Measurements from ENCODE around the gene MTOR. TPM values are rescaled to one million over a fixed set of nuclear protein-coding genes. Genes with fewer than 3 reads are reported as not detected.
"Not testable (repeated sequence)": the region's sequence is repeated elsewhere in the genome, so short reads cannot be mapped to it uniquely, and the experiment has no call there.

The MTOR gene
- total and polyA plus RNA-seq, 2 donors = 21.0 to 26.5 TPM

DNA sequence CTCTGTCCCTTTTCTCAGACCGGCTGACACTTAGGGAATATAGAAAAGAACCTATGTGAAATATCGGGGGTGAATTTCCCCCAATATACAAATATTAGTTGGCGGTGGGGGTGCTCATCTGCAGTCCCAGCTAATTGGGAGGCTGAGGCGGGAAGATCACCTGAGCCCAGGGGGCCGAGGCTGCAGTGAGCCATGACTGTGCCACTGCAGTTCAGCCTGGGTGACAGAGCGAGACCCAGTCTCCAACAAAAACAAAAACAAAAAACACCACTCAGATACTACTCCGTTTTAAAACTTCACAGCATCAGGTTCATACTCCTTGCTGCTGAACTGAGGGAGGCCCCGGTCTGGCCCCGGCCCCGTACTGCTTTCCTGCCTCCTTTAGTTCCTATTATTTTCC, 156.8 kb downstream of the MTOR start:
- H3K36me3 ChIP-seq (ENCODE audit: insufficient read depth) = peaks cover 6% of the 10 kb centered on the region
- H3K4me1 ChIP-seq (ENCODE audit: insufficient read depth) = no peaks in the 10 kb centered on the region
- H3K4me3 ChIP-seq (ENCODE audit: low read depth, low read length) = no peak overlapping the region
- no peak overlapping the region for H3K27ac ChIP-seq (ENCODE audit: low read depth)
- 94% methylated on average over 10 of the region's 10 CpGs for WGBS
- DNase-seq (ENCODE audit: extremely low spot score) = no peak

DNA sequence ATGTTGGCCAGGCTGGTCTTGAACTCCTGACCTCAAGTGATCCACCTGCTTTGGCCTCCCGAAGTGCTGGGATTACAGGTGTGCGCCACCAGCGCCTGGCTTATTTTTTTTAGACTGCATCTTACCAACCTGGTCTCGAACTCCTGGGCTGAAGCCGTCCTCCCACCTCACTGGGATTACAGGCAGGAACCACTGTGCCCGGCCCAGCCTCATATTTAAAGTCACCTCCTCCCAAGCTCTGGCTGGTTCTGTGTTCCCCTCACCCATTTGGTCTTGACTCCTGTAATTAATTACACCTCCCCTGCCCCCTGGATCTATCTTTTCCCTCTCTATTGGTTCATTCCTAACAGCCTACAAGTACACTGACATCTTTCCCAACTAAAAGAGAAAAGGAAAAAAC, 161.0 kb downstream of the MTOR start:
- Histone ChIP-seq H3K4me1 (ENCODE audit: insufficient read depth) (no peaks in the 10 kb centered on the region), H3K4me3 (ENCODE audit: low read depth, low read length) (no peak overlapping the region), H3K36me3 (ENCODE audit: insufficient read depth) (peaks cover 2% of the 10 kb centered on the region), H3K27ac (ENCODE audit: low read depth) (no peak overlapping the region)
- DNase-seq (ENCODE audit: extremely low spot score) = no peak
- WGBS = 91% methylated on average over 6 of the region's 6 CpGs

DNA sequence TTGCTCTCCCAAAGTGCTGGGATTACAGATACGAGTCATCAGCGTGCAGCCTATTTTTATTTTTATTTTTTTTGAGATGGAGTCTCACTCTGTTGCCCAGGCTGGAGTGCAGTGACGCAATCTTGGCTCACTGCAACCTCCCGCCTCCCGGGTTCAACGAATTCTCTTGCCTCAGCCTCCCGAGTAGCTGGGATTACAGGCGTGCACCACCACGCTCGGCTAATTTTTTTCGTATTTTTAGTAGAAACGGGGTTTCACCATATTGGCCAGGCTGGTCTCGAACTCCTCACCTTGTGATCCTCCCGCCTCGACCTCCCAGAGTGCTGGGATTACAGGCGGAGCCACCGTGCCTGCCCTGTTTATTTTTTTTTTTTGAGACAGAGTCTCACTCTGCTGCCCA, 161.5 kb downstream of the MTOR start:
- WGBS = 97% methylated on average over 17 of the region's 17 CpGs
- H3K4me1 ChIP-seq (ENCODE audit: insufficient read depth); H3K4me3 ChIP-seq (ENCODE audit: low read depth, low read length); DNase-seq (ENCODE audit: extremely low spot score); H3K27ac ChIP-seq (ENCODE audit: low read depth); H3K36me3 ChIP-seq (ENCODE audit: insufficient read depth): not testable (repeated sequence)

DNA sequence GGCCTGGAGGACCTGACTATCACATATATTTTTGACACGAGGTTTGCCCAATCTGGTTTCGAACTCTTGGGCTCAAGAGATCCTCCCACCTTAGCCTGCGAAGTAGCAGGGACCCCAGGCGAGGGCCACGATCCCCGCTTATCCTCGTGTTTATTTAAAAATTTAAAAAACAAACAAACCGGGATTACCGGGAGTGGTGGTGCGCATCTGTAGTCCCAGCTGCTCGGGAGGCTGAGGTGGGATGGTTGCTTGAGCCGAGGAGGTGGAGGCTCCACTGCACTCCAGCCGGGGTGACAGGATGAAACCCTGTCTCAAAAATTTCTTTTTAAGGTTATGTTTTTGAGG, 162.2 kb downstream of the MTOR start:
- DNase-seq (ENCODE audit: extremely low spot score) = no peak
- no peak overlapping the region for H3K27ac ChIP-seq (ENCODE audit: low read depth)
- 33% methylated on average over 13 of the region's 13 CpGs for WGBS
- H3K4me1 ChIP-seq (ENCODE audit: insufficient read depth) = no peaks in the 10 kb centered on the region
- peak overlapping the region; percentile 92 for H3K4me3 ChIP-seq (ENCODE audit: low read depth, low read length)
- peaks cover 2% of the 10 kb centered on the region for H3K36me3 ChIP-seq (ENCODE audit: insufficient read depth)

DNA sequence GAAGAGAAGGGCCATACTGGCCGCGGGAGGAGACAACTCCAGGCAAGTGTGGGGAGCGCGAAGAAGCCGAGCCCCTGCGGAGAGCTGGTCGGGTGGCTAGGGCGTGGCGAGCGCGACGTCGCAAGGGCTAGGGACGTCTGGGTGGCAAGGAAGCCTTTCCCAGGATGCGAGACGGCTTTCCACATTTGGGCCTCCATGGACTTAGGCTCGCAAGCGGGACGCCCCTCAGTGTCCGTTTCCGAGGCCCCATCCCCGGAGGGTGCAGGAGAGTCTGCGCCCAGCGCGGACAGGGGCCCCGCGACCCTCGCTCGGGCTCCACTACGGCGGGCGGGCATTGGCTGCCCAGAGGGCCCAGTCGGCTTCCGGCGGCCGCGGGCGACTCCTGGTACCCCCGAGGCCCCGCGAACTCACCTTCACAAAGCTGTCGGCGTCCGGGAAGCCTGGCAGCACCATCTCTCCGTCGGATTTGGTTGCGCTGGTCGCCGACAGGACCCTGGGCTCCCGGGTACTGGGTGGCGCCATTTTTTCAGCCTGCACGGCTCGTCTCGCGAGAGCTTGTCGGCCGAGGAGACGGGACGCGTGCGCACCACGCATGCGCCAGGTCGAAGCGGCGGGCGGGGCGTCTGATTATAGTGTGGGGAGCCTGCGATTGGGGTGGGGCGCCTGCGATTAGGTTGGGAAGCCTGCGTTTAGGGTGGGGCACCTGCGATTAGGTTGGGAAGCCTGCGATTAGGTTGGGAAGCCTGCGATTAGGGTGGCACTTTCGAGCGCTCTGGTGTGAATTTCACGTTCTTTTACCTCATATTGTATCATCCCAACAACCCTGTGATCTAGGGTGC, 162.8 kb downstream of the MTOR start, which contains the start of gene EXOSC10:
EXOSC10 (minus strand) TSS at position 560 of the 839 bp plus-strand sequence; CDS start at position 522, 38 bp downstream.
- peak; percentile 63 for DNase-seq (ENCODE audit: extremely low spot score)
- H3K36me3 ChIP-seq (ENCODE audit: insufficient read depth) = peaks cover 2% of the 10 kb centered on the region
- under 1% methylated on average over 78 of the region's 78 CpGs for WGBS
- H3K4me3 ChIP-seq (ENCODE audit: low read depth, low read length) = peak within 1 kb of the TSS; percentile 92
- H3K27ac ChIP-seq (ENCODE audit: low read depth) = peak within 1 kb of the TSS; percentile 73
- no peaks in the 10 kb centered on the region for H3K4me1 ChIP-seq (ENCODE audit: insufficient read depth)

DNA sequence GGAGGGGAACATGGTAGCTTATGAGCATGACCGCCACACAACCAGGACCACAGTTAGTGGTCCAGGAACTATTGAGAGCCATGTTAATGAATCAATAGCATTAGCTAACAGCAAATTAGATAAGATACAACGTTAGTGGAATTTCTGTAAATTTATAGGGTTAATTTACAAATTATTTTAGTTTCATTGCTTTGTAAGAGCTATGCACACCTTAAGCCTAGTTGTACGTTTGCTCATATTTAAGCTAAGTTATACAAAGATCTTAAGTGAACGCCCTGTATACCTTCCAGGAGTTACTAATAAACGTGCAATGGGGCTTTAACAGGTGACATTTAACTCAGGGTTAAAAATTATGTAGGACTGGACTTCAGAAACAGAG, 163.4 kb downstream of the MTOR start:
- WGBS = 14% methylated on average over 5 of the region's 5 CpGs
- no peak for DNase-seq (ENCODE audit: extremely low spot score)
- Histone ChIP-seq H3K4me3 (ENCODE audit: low read depth, low read length) (peak overlapping the region; percentile 92), H3K27ac (ENCODE audit: low read depth) (no peak overlapping the region), H3K4me1 (ENCODE audit: insufficient read depth) (no peaks in the 10 kb centered on the region), H3K36me3 (ENCODE audit: insufficient read depth) (peaks cover 2% of the 10 kb centered on the region)

DNA sequence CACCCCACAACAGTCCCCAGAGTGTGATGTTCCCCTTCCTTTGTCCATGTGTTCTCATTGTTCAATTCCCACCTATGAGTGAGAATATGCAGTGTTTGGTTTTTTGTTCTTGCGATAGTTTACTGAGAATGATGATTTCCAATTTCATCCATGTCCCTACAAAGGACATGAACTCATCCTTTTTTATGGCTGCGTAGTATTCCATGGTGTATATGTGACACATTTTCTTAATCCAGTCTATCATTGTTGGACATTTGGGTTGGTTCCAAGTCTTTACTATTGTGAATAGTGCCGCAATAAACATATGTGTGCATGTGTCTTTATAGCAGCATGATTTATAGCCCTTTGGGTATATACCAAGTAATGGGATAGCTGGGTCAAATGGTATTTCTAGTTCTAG, 178.6 kb downstream of the MTOR start:
- DNase-seq (ENCODE audit: extremely low spot score); H3K4me3 ChIP-seq (ENCODE audit: low read depth, low read length); H3K4me1 ChIP-seq (ENCODE audit: insufficient read depth); H3K27ac ChIP-seq (ENCODE audit: low read depth); H3K36me3 ChIP-seq (ENCODE audit: insufficient read depth): not testable (repeated sequence)
- WGBS = 90% methylated on average over 2 of the region's 3 CpGs

DNA sequence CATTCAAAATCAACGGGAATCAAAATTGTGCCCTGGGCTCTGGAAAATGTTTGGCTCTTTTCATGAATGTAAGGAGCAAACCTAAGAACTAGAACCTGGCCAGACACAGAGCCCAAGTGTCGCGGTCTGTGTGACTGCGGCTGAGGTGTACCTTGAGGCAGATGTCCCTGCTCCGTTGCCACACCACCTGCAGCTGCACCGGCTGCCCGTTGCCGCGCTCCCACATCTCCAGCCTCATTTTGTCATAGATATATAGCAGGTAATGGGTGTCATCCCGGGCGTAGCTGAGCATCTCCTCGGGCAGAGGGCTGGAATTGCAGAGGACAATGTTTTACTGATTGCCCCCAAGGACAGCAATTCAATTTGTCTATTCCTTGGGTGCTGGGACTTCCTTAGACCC, 181.4 kb downstream of the MTOR start:
- no peaks in the 10 kb centered on the region for H3K4me1 ChIP-seq (ENCODE audit: insufficient read depth)
- DNase-seq (ENCODE audit: extremely low spot score) = no peak
- peaks cover 5% of the 10 kb centered on the region for H3K36me3 ChIP-seq (ENCODE audit: insufficient read depth)
- no peak overlapping the region for H3K4me3 ChIP-seq (ENCODE audit: low read depth, low read length)
- H3K27ac ChIP-seq (ENCODE audit: low read depth) = no peak overlapping the region
- 87% methylated on average over 12 of the region's 12 CpGs for WGBS

DNA sequence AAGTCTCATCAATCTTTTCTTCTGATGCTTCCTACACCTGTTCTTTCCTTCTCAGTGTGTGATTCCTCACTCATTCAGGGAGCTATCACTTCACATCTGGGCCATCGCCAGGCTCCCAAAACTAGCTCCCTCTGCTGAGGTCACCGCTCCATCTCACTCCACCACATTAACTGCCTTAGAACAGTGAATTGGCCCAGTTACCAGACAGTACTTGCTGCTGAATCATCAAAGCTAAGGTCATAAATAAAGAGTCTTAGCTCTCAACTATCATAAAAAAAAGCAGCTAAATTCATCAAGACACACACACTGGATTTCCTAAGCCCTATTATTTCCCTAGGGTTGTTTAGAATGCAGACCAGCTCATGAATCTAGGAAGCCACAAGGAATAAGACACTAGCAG, 183.7 kb downstream of the MTOR start:
- WGBS = 93% methylated on average over 2 of the region's 2 CpGs

DNA sequence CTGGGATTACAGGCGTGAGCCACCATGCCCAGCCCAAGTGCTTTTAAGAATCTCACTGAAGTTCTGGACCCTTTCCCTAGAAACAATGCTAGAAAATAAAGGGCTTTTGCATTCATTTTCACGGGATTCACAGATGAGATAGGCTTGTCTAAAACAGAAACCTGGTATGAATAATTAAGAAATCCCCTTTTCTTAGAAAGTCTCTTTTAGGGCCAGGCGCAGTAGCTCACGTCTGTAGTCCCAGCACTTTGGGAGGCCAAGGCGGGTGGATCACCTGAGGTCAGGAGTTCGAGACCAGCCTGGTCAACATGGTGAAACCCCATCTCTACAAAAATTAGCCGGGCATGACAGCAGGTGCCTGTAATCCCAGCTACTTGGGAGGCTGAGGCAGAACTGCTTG, 189.0 kb downstream of the MTOR start:
- 92% methylated on average over 7 of the region's 7 CpGs for WGBS
- not testable (repeated sequence) for H3K4me3 ChIP-seq (ENCODE audit: low read depth, low read length); H3K4me1 ChIP-seq (ENCODE audit: insufficient read depth); DNase-seq (ENCODE audit: extremely low spot score); H3K27ac ChIP-seq (ENCODE audit: low read depth)
- H3K36me3 ChIP-seq (ENCODE audit: insufficient read depth) = peaks cover 15% of the 10 kb centered on the region

More for the DNA sequence above, 183.7 kb downstream of the MTOR start:
- Histone ChIP-seq H3K4me3 (ENCODE audit: low read depth, low read length) (no peak overlapping the region), H3K27ac (ENCODE audit: low read depth) (no peak overlapping the region), H3K4me1 (ENCODE audit: insufficient read depth) (no peaks in the 10 kb centered on the region), H3K36me3 (ENCODE audit: insufficient read depth) (peaks cover 7% of the 10 kb centered on the region)
- DNase-seq (ENCODE audit: extremely low spot score) = no peak

DNA sequence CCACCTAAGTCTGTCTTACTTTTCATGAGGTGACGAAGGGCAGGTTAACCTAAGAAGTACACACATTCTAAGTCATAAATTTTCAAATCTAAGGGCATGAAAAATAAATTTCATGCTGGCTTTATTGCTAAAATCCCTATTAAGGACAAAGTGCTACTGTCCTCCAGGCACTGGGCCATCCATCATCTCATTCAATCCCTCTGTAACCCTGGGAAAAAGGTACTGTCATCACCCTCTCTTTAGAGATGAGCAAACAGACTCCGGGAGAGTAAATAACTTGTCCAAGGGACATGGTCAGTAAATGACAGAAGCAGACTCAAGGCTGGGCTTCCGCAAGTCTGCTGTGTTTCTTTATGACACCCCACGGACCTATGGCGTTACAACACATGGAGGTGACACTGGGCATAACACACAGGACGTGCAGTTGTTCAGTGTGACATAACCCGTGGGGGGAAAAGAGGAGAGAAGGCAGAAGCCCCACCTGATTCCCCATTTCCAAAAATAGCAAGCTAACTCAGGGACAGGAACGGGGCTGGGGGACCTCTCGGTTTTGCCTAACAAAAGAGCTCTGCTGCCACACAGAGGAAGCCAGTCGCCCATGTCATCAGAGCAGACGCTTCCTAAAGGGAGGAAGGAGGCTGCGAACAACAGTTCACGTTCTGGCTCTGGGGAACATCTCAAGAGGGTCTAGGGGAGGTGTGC, 190.0 kb downstream of the MTOR start:
- H3K27ac ChIP-seq (ENCODE audit: low read depth) = no peak overlapping the region
- 76% methylated on average over 13 of the region's 13 CpGs for WGBS
- no peak overlapping the region for H3K4me3 ChIP-seq (ENCODE audit: low read depth, low read length)

DNA sequence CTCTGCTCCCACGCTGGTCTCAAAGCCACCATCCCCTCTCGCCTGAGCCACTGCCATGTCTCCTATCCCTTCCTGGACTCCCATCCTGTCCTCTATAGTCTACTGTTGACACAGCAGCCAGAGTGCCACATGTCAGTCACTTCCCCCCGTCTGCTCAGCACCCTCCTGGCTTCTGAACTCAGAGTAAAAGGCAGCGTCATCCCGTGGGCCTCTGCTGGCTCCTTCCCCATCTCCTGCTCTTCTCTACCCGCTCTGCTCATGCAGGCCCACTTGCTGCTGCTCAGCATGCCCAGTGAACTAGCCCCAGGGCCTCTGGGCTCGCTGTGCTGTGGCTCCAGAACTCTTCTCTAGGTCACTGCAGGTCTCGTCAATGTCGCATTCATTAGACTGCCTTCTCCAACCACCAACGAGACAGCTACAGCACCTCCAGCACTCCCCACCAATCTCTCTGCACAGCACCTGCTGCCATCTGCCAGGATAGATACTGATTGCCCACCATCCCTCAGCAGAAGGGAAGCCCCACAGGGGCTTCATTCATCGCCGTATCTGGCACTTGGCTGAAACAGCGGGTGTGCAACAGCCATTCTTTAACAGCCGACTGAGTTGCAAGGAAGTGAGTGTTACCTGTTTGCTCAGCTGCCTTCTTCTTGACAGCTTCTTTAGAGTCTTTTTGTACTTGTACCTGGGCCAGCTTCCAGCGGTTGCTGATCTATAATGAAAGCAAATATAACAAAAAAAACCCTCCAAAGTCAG, 190.7 kb downstream of the MTOR start:
- 85% methylated on average over 15 of the region's 15 CpGs for WGBS
- H3K27ac ChIP-seq (ENCODE audit: low read depth) = no peak overlapping the region
- no peaks in the 10 kb centered on the region for H3K4me1 ChIP-seq (ENCODE audit: insufficient read depth)
- no peak overlapping the region for H3K4me3 ChIP-seq (ENCODE audit: low read depth, low read length)
- no peak for DNase-seq (ENCODE audit: extremely low spot score)
- peaks cover 12% of the 10 kb centered on the region for H3K36me3 ChIP-seq (ENCODE audit: insufficient read depth)

More for the DNA sequence above, 190.0 kb downstream of the MTOR start:
- Histone ChIP-seq H3K4me1 (ENCODE audit: insufficient read depth) (no peaks in the 10 kb centered on the region), H3K36me3 (ENCODE audit: insufficient read depth) (peaks cover 13% of the 10 kb centered on the region)
- DNase-seq (ENCODE audit: extremely low spot score) = no peak

DNA sequence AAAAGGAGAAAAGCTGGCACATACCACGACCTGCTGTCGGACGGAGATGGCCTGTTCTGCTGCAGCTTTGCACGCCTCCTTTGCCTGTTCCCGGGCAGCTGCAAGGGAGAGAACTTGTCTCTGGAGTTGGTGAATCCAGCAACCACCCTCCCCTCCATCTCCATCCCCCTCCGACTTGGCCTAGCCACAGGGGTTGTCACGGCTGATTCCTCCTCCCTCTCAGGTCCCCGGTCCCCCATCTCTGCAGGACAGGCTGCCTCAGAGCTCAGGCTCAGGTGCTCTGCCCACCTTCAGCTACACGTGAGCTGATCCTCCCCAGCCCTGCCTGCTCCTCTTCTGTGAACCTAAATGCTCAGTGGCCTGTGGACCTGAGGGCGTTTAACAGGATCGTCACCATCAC, 191.5 kb downstream of the MTOR start:
- H3K4me1 ChIP-seq (ENCODE audit: insufficient read depth) = no peaks in the 10 kb centered on the region
- peaks cover 12% of the 10 kb centered on the region for H3K36me3 ChIP-seq (ENCODE audit: insufficient read depth)
- H3K4me3 ChIP-seq (ENCODE audit: low read depth, low read length) = no peak overlapping the region
- no peak overlapping the region for H3K27ac ChIP-seq (ENCODE audit: low read depth)
- WGBS = 83% methylated on average over 11 of the region's 11 CpGs
- DNase-seq (ENCODE audit: extremely low spot score) = no peak
